HG03139 (cell line): ENCODE data around the gene MICAL2.

ENCODE experiments used
- ATAC-seq: cut with Tn5 transposase; IDR thresholded peaks from one replicate; pipeline ENCODE4 v1.9.1; 2021; ENCODE audit not compliant: unreplicated experiment

Gene MICAL2

GRCh38 chr11:12243486-12243885, 133.1 kb downstream of the MICAL2 start:
- ATAC-seq = no peak

GRCh38 chr11:12243911-12244550, 133.6 kb downstream of the MICAL2 start:
- no peak for ATAC-seq

GRCh38 chr11:12245091-12245490, 134.7 kb downstream of the MICAL2 start:
- ATAC-seq = no peak

GRCh38 chr11:12245549-12246016, 135.2 kb downstream of the MICAL2 start:
- ATAC-seq = no peak

- no peak for ATAC-seq
These were observed 135.8 kb downstream of the MICAL2 start for GRCh38 chr11:12246147-12246546.

GRCh38 chr11:12246989-12247388, 136.6 kb downstream of the MICAL2 start:
- no peak for ATAC-seq

- ATAC-seq = no peak
These were observed 137.3 kb downstream of the MICAL2 start for GRCh38 chr11:12247543-12248254.

GRCh38 chr11:12248330-12248729, 137.9 kb downstream of the MICAL2 start:
- no peak for ATAC-seq

- no peak for ATAC-seq
These were observed 139.3 kb downstream of the MICAL2 start for GRCh38 chr11:12249590-12250260.

GRCh38 chr11:12251666-12252560, 141.5 kb downstream of the MICAL2 start:
- ATAC-seq = no peak

- ATAC-seq = no peak
These were observed 143.5 kb downstream of the MICAL2 start for GRCh38 chr11:12253843-12254281.

GRCh38 chr11:12258451-12258850, 148.1 kb downstream of the MICAL2 start:
- ATAC-seq = no peak

GRCh38 chr11:12259956-12260355, 149.6 kb downstream of the MICAL2 start:
- ATAC-seq = no peak

GRCh38 chr11:12260731-12261521, 150.5 kb downstream of the MICAL2 start:
- no peak for ATAC-seq

- no peak for ATAC-seq
These were observed 151.2 kb downstream of the MICAL2 start for GRCh38 chr11:12261551-12261950.

- ATAC-seq = no peak
These were observed 152.8 kb downstream of the MICAL2 start for GRCh38 chr11:12263141-12263693.

- no peak for ATAC-seq
These were observed 154.0 kb downstream of the MICAL2 start for GRCh38 chr11:12264361-12264760.

- ATAC-seq = no peak
These were observed 155.7 kb downstream of the MICAL2 start for GRCh38 chr11:12266132-12266531.

GRCh38 chr11:12266943-12267342, 156.6 kb downstream of the MICAL2 start:
- ATAC-seq = no peak

- no peak for ATAC-seq
These were observed 157.5 kb downstream of the MICAL2 start for GRCh38 chr11:12267921-12268320.
